ENCODE data around the gene OR2D2. TPM values are rescaled to one million over a fixed set of nuclear protein-coding genes. Genes with fewer than 3 reads are reported as not detected.

OR2D2 gene
- total RNA-seq, 1 donor from 2014 or later, result 0.39 TPM

DNA sequence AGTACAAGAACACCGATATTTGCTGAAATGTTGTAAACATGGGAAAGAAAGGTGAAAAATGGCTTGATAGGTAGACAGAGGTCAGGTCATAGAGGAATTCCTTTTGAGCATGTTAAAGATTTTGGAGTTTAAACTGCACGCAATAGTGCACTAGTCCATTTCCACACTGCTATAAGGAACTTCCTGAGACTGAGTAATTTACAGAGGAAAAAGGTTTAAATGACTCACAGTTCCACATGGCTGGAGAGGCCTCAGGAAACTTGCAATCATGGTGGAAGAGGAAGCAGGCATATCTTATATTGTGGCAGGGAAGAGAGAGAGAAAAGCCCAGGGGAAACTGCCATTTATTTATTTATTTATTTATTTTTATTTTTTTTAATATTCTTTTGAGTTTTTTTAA is 41.8 kb downstream of the OR2D2 start:
- Histone ChIP-seq H3K4me1 (ENCODE audit: insufficient read depth, low read length) (no peaks in the 10 kb centered on the region), H3K27ac (ENCODE audit: low read depth, low read length) (no peak overlapping the region), H3K4me3 (ENCODE audit: insufficient read depth, low read depth, low read length) (no peak overlapping the region), H3K27me3 (ENCODE audit: insufficient read depth, low read length) (no peaks in the 10 kb centered on the region), H4K20me1 (ENCODE audit: insufficient read depth, low read length) (no peaks in the 10 kb centered on the region), H3K9ac (ENCODE audit: low read length) (no peak overlapping the region), H3K9me3 (ENCODE audit: insufficient read depth, low read depth, low read length) (no peaks in the 10 kb centered on the region), H3K36me3 (ENCODE audit: insufficient read depth, low read length) (no peaks in the 10 kb centered on the region), H3K4me2 (ENCODE audit: low read length) (no peak overlapping the region), H2AFZ (ENCODE audit: low read depth, low read length) (no peak overlapping the region), H3K79me2 (ENCODE audit: insufficient read depth, low read length) (no peaks in the 10 kb centered on the region)
- no peak overlapping the region for H3K27ac Mint-ChIP-seq (ENCODE audit: unreplicated experiment)
- peaks cover 2% of the 10 kb centered on the region for H3K36me3 Mint-ChIP-seq (ENCODE audit: low read depth, unreplicated experiment)
- no peaks in the 10 kb centered on the region for H3K27me3 Mint-ChIP-seq (ENCODE audit: low read depth, unreplicated experiment)
- no peak overlapping the region for H3K4me3 Mint-ChIP-seq (ENCODE audit: unreplicated experiment)
- no peak for FAIRE-seq
- TF ChIP-seq EZH2 (IDR thresholded peaks at IDR 0.05; ENCODE audit: insufficient read depth, low read length), result no peak
- TF ChIP-seq, protein P1, sequence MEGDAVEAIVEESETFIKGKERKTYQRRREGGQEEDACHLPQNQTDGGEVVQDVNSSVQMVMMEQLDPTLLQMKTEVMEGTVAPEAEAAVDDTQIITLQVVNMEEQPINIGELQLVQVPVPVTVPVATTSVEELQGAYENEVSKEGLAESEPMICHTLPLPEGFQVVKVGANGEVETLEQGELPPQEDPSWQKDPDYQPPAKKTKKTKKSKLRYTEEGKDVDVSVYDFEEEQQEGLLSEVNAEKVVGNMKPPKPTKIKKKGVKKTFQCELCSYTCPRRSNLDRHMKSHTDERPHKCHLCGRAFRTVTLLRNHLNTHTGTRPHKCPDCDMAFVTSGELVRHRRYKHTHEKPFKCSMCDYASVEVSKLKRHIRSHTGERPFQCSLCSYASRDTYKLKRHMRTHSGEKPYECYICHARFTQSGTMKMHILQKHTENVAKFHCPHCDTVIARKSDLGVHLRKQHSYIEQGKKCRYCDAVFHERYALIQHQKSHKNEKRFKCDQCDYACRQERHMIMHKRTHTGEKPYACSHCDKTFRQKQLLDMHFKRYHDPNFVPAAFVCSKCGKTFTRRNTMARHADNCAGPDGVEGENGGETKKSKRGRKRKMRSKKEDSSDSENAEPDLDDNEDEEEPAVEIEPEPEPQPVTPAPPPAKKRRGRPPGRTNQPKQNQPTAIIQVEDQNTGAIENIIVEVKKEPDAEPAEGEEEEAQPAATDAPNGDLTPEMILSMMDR (IDR thresholded peaks at IDR 0.05; ENCODE audit: insufficient read depth, low read depth, low read length), result no peak
- peaks cover 15% of the 10 kb centered on the region for H3K9me3 Mint-ChIP-seq (ENCODE audit: unreplicated experiment)
- H3K4me1 Mint-ChIP-seq (ENCODE audit: low read depth, unreplicated experiment), result no peaks in the 10 kb centered on the region
- no peak for DNase-seq (ENCODE audit: low read depth)

DNA sequence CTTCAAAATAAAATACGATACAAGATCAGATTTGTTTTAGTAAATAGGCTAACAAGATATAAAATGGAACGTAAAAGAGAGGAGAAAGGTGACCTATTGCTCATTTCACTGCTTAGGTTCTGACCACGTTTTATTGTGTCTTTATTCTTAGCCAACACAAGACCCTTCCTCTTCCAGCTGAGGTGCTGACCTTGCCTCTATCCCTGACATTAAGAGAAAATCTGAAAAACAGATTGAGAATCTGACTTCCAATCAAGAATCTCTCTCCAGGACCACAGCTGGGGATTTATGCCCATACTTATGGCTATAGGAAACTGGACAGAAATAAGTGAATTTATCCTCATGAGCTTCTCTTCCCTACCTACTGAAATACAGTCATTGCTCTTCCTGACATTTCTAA is 46.9 kb downstream of the OR2D2 start, which contains the start of gene OR10A5:
TSS of gene OR10A5 (plus strand) at position 301 of the 400 bp plus-strand sequence. CDS start at position 301, 0 bp downstream.
- H3K9me3 Mint-ChIP-seq (ENCODE audit: unreplicated experiment), result peaks cover 9% of the 10 kb centered on the region
- FAIRE-seq (no peak), DNase-seq (ENCODE audit: low read depth) (no peak)
- H3K4me3 ChIP-seq (ENCODE audit: insufficient read depth, low read depth, low read length), result no peak within 1 kb of the TSS
- H3K4me1 Mint-ChIP-seq (ENCODE audit: low read depth, unreplicated experiment), result no peaks in the 10 kb centered on the region
- H3K27ac Mint-ChIP-seq (ENCODE audit: unreplicated experiment), result no peak within 1 kb of the TSS
- H3K27me3 ChIP-seq (ENCODE audit: insufficient read depth, low read length), result no peaks in the 10 kb centered on the region
- H3K27me3 Mint-ChIP-seq (ENCODE audit: low read depth, unreplicated experiment), result no peaks in the 10 kb centered on the region
- H3K9me3 ChIP-seq (ENCODE audit: insufficient read depth, low read depth, low read length), result no peaks in the 10 kb centered on the region
- no peak within 1 kb of the TSS for H3K4me3 Mint-ChIP-seq (ENCODE audit: unreplicated experiment)
- no peaks in the 10 kb centered on the region for H3K36me3 Mint-ChIP-seq (ENCODE audit: low read depth, unreplicated experiment)
- no peaks in the 10 kb centered on the region for H4K20me1 ChIP-seq (ENCODE audit: insufficient read depth, low read length)
- no peak within 1 kb of the TSS for H3K9ac ChIP-seq (ENCODE audit: low read length)
- no peak within 1 kb of the TSS for H2AFZ ChIP-seq (ENCODE audit: low read depth, low read length)
- no peaks in the 10 kb centered on the region for H3K4me1 ChIP-seq (ENCODE audit: insufficient read depth, low read length)
- H3K4me2 ChIP-seq (ENCODE audit: low read length), result no peak within 1 kb of the TSS
- no peak for TF ChIP-seq EZH2 (IDR thresholded peaks at IDR 0.05; ENCODE audit: insufficient read depth, low read length)
- no peaks in the 10 kb centered on the region for H3K79me2 ChIP-seq (ENCODE audit: insufficient read depth, low read length)
- no peak within 1 kb of the TSS for H3K27ac ChIP-seq (ENCODE audit: low read depth, low read length)
- H3K36me3 ChIP-seq (ENCODE audit: insufficient read depth, low read length), result no peaks in the 10 kb centered on the region

DNA sequence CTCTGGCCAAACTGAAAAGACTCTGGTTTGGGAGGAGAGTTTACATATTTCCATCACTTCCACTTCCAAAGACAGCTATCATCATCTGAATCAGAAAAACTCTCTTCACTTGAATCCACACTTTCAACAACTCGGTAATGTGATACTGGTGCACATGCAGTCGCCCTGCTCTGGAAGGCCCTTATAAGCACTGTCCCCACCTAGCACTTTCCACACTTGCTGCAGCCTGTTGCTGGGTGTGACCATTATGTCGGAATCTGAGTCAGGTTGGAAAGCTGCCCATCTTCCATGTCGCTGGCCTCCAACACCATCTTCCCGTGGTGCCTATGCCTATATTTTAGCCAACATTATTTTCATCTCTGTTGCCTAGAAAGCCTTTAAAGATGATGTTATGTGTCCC is 47.9 kb downstream of the OR2D2 start:
- Histone ChIP-seq H3K79me2 (ENCODE audit: insufficient read depth, low read length) (no peaks in the 10 kb centered on the region), H3K27ac (ENCODE audit: low read depth, low read length) (no peak overlapping the region), H3K36me3 (ENCODE audit: insufficient read depth, low read length) (no peaks in the 10 kb centered on the region), H3K9me3 (ENCODE audit: insufficient read depth, low read depth, low read length) (no peaks in the 10 kb centered on the region), H3K27me3 (ENCODE audit: insufficient read depth, low read length) (no peaks in the 10 kb centered on the region), H3K4me2 (ENCODE audit: low read length) (no peak overlapping the region), H2AFZ (ENCODE audit: low read depth, low read length) (no peak overlapping the region), H3K4me3 (ENCODE audit: insufficient read depth, low read depth, low read length) (no peak overlapping the region), H3K9ac (ENCODE audit: low read length) (no peak overlapping the region), H4K20me1 (ENCODE audit: insufficient read depth, low read length) (no peaks in the 10 kb centered on the region), H3K4me1 (ENCODE audit: insufficient read depth, low read length) (no peaks in the 10 kb centered on the region)
- Mint-ChIP-seq H3K27ac (ENCODE audit: unreplicated experiment) (no peak overlapping the region), H3K36me3 (ENCODE audit: low read depth, unreplicated experiment) (no peaks in the 10 kb centered on the region), H3K4me1 (ENCODE audit: low read depth, unreplicated experiment) (no peaks in the 10 kb centered on the region), H3K9me3 (ENCODE audit: unreplicated experiment) (peaks cover 9% of the 10 kb centered on the region), H3K4me3 (ENCODE audit: unreplicated experiment) (no peak overlapping the region), H3K27me3 (ENCODE audit: low read depth, unreplicated experiment) (no peaks in the 10 kb centered on the region)
- FAIRE-seq (no peak), DNase-seq (ENCODE audit: low read depth) (no peak)
- TF ChIP-seq EZH2 (IDR thresholded peaks at IDR 0.05; ENCODE audit: insufficient read depth, low read length), result no peak
- TF ChIP-seq, protein P1 (IDR thresholded peaks at IDR 0.05; ENCODE audit: insufficient read depth, low read depth, low read length), result no peak
